Measurements from ENCODE around the gene LRP8.

GRCh38 chr1:53207726-53208125, 120.1 kb downstream of the LRP8 start:
- TF ChIP-seq EP300 (IDR thresholded peaks at IDR 0.05) (no peak), JUN (IDR thresholded peaks at IDR 0.05) (no peak), CTCF (IDR thresholded peaks at IDR 0.05) (no peak), CEBPB (IDR thresholded peaks at IDR 0.05) (no peak), HDAC2 (IDR thresholded peaks at IDR 0.05) (no peak), CBX2 (IDR thresholded peaks at IDR 0.05; ENCODE audit: borderline replicate concordance, low read depth) (no peak), MAZ (IDR thresholded peaks at IDR 0.05; ENCODE audit: borderline replicate concordance, low read depth, low read length) (no peak), USF2 (IDR thresholded peaks at IDR 0.05) (no peak), RCOR1 (IDR thresholded peaks at IDR 0.05; ENCODE audit: low read depth, low read length) (no peak), FOXS1 (CRISPR knock-in tag; IDR thresholded peaks at IDR 0.05) (no peak), POLR2A (IDR thresholded peaks at IDR 0.05; ENCODE audit: low read length) (no peak), CHD4 (IDR thresholded peaks at IDR 0.05; ENCODE audit: borderline replicate concordance) (no peak), NR3C1 (IDR thresholded peaks at IDR 0.05) (no peak)
